ENCODE measurements around the gene LSM7.
"Not testable (repeated sequence)": the region's sequence is repeated elsewhere in the genome, so short reads cannot be mapped to it uniquely, and the experiment has no call there.

Gene LSM7

DNA sequence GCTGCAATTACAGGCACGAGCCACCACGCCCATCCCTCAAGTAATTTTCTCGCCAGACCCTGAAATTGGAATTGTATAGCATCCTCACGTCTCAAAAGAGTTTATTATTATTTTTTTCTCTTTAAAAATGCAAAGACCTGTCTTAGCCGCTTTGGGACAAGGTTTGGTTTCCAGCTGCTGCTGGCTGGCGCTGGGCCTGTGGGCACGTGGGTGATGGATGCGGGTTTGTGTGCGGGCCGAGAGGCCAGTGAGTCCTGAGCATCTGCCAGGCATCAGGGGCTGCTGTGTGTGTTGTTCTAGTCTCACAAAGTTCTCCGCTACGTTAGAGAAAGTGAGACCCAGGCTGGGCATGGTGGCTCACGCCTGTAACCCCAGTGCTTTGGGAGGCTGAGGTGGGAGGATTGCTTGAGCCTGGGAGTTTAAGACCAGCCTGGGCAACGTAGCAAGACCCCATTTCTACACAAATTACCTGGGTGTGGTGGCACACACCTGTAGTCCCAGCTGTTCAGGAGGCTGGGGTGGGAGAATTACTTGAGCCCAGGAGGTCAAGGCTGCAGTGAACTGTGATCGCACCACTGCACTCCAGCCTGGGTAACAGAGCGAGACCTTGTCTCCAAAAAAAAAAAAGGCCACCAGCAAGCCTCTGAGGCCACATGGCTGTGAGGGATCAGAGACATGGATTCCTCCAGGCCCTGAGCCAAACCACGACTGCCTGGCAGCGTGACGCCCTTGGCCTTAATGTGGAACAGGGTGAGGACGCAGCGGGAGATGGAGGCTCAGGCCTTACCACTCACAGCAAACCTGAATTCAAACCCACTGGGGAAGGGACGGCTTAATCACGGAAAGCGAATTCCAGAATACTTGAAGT lies 27.0 kb upstream of the LSM7 start:
- DNase-seq (ENCODE audit: low read depth), result no peak

DNA sequence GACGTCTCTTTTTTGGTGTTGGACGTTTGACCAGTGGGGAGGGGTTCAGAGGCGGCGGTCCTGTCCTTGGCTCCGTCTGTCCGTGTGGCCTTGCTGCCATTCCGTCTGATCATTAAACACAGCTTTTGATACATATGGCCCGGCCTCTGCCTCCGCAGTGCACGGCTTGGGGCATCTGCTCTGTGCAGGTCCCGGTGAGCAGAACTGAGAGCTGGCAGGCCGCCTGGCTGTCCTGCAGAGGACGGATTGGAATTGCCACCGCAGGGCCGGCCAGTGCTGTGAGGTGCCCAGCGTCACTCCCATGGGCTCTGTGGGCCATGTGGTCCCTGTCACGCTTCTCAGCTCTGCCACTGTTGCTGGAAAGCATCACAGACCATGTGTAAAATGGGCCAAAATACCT lies 26.3 kb upstream of the LSM7 start:
- no peak for DNase-seq (ENCODE audit: low read depth)

DNA sequence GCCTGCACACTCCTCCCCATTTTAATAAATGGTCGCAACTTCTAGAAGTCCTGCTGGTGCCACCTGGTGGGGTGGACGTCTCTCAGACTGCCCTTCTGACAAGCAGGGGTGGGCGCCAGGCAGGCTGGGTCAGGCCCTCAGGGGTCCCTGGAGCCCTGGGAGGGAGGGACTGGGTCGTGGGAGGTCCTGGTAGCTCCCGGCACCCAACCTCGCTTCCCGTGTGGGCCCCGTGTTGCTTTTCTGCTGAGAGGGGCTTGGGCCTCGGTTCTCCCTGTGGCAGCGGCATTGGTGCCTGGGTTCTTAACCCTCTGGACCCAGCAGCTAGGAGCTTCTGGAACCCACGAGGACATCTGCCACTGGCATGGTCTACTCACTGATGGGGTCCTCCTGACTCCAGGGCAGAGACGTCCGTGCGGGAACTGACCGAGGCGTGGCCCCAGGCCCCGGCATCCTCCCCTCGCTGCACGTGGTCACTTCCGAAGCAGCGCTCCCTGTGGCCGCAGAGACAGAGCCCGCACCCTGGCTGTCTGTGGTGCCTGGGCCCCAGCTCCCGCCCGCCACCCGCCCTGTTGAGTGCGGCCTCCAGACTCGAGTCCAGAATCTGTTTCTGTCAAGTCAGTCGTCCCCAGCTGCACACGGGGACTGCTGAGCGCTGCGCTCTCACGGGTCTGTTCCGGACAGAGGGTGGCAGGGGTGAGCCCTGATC lies 25.7 kb upstream of the LSM7 start:
- no peak for DNase-seq (ENCODE audit: low read depth)

DNA sequence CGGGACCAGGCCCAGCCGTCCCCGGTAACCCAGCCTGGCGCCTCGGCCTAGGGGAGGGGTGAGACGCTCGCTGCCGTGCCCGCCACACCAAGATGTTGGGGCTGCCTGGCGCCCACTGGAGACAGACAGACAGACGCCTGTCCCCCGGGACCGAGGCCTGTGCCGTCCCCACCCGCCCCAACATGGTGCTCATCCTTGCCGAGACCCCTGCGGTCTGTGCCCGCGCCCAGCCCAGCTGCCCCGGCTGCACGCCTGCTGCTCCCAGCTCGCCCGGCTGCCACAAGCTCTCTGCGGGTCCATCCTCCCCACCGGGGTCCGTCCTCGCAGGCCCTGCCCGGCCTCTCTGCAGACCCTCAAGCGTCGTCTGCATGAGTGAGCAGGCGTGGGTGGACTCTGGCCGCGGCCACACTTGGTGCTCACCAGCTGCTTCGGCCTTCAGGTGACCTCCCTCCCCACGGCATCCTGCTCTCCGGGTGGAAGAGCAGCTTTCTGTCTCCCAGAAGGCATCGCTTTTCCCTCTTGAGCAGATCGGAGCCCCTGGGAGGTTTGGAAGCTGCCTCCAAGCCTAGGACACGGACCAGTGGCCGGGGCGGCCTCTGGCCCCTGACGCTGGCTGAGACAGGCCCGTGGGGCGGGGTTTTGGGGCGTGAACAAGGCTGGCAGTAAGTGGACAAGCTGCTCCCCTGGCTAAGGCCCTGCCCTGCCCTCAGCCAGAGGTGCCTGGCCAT lies 24.9 kb upstream of the LSM7 start:
- DNase-seq (ENCODE audit: low read depth), result no peak

DNA sequence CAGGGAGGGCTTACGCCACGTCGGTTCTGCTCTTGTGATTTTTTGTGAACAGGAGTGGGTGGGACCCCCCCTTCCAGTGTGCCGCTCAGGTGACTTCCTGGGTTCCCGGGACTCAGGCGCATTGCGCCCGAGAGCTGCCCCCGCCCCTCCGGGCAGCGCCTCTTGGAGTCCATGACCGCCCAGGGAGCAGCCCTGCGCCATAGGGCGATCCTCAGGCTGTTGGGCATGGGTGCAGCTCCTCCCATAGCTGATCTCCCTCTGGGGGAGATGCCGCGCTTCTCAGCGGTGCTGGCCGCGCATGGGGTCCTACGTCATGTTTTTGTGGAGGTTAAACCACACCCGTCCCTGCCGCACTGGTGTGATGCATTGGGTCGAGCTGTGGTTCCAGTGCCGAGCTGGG lies 23.7 kb upstream of the LSM7 start:
- no peak for DNase-seq (ENCODE audit: low read depth)

DNA sequence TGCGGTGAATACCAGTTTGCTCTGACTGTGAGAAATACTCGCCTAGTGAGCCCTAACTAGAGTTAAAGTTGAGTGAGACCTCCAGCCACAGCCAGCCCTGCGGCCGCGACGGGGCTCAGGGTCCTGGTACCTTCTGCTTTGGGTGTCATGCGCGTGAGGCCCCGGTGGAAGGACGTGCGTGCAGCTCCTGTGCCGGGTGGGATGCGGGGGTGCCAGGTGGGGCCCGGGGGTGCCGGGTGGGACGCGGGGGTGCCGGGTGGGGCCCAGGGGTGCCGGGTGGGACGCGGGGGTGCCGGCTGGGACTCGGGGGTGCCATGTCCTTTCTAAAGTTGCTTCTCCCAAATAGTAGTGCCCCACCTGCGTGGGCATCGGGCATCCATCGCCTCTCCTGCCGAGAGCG lies 23.2 kb upstream of the LSM7 start:
- no peak for DNase-seq (ENCODE audit: low read depth)

DNA sequence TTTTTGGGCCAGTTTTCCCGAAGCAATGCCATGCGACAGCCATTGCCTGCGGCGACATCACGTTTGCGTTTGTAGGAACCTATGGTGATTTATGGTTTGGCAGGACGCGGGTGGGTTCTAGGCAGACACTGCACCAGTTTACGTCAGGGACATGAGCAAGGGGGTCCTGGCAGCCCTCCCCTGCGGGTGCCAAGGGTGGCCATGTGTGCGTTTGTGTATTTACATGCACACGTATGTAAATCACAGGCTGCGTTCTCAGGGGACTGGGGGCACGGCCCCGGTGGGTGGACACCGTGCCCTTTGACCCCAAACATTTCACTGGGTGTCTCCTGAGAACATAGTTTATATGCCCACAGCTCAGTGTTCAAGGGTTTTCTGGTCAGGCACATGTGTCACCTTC lies 22.3 kb upstream of the LSM7 start:
- DNase-seq (ENCODE audit: low read depth), result no peak

DNA sequence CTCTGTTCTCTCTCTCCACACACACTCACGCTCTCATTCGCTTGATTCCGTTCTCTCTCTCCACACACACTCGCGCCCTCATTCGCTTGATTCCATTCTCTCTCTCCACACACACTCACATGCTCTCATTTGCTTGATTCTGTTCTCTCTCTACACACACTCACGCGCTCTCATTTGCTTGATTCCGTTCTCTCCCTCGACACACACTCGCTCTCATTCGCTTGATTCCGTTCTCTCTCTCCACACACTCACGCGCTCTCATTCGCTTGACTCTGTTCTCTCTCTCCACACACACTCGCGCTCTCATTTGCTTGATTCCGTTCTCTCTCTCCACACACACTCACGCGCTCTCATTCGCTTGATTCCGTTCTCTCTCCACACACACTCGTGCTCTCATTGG lies 21.4 kb upstream of the LSM7 start:
- DNase-seq (ENCODE audit: low read depth), result not testable (repeated sequence)

DNA sequence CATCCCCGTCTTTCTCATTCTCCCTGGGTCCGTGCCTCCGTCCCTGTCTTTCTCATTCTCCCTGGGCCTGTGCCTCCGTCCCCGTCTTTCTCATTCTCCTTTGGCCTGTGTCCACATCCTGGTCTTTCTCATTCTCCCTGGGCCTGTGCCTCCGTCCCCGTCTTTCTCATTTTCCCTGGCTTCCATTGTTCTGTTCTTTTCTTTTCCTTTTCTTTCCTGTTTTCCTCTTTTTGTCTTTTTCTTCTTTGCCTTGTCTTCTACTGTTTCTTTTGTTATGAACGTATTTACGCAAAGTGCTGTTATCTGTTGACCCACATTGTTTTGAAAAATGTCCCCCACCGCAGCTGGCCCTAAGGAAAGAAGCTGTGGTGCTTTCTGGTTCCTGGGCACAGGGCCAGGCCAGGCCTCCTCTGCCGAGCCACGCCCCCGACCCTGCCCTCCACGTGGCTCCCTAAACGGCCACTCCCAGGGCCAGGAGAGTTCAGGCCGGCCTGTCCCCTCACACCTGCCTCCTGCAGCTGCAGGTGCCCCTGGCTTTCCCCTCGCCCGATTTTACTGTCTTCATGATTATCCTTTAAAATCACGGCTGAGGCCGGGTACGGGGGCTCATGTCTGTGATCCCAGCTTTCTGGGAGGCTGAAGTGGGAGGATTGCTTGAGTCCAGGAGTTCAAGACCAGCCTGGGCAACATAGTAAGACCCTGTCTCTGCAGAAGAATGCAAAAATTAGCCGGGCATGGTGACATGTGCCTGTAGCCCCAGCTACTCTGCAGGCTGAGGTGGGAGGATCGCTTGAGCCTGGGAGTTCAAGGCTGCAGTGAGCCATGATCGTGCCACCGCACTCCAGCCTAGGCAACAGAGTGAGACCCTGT lies 17.6 kb upstream of the LSM7 start:
- DNase-seq (ENCODE audit: low read depth), result no peak

DNA sequence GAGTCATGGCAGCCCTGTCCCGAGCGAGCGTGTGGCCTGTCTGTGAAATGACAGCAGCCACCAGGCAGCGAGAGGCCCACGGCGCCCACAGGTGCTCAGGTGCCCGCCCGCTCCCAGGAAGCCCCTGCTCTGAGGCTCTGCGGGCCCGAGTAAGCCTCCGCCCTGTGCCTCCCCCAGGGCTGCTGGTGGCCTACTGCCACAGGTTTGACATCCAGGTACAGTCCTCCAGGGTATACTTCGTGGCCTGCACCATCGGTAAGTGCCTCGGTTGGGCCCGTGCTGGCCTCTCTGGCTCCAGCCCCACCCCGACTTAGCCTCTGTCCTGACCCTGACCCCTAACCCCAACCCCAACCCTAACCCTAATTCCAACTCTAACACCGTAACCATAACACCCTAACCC lies 16.7 kb upstream of the LSM7 start:
- DNase-seq (ENCODE audit: low read depth), result no peak

DNA sequence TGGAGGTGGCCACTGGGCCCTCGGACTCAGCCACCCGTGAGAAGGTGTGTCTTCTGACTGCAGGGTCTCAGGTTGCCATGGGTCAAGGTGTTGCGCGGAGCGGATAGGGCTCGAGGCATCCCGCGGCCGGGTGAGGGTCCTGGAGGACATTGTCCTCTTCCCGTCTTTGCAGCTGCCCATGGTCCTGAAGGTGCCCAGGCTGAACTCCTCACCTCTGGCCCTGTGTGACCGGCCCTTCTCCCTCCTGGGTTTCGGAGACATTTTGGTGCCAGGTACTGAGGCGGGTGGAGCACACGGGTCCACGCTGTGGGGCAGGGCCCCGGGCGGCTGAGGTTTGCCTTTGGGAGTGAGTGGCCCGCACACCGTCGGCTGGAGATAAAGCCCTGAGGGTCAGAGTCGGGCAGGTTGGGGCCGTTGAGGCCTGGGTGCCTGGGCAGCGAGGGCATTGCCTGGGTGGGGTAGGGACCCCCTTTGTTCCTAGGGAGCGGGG lies 16.0 kb upstream of the LSM7 start:
- no peak for DNase-seq (ENCODE audit: low read depth)

DNA sequence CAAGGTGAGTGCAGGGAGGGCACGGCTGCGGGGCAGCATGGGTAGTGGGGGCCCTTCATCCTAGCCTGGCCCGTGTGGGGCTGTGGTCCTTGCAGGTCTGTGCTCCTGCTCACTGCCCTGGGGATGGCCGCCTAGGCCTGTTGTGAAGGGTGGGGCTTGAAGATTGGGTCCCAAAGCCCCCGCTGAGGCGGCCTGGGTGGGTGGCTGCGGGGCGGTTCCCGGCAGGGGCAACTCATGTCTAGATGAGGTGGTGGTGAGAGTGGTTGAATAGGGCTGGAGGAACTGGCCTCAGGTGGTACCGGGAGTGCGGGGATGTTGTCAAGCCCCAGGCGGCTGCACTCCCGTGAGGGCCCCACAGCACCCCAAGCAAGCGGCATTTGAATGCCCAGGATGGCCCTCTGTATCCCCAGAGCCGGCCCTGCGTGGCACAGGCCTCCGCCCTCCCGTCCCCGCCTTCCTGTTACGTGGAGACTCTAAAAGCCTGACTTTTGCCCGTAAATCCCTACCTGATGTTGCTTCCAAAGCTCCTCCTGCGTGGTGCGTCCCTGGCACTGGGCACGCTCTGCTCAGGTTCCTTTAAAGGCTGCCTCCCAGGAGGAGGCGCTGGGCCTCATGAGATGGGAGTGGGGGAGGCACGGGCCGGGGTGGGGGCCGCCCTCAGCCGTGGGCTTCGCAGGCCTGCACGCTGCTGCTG lies 15.1 kb upstream of the LSM7 start:
- DNase-seq (ENCODE audit: low read depth), result no peak

DNA sequence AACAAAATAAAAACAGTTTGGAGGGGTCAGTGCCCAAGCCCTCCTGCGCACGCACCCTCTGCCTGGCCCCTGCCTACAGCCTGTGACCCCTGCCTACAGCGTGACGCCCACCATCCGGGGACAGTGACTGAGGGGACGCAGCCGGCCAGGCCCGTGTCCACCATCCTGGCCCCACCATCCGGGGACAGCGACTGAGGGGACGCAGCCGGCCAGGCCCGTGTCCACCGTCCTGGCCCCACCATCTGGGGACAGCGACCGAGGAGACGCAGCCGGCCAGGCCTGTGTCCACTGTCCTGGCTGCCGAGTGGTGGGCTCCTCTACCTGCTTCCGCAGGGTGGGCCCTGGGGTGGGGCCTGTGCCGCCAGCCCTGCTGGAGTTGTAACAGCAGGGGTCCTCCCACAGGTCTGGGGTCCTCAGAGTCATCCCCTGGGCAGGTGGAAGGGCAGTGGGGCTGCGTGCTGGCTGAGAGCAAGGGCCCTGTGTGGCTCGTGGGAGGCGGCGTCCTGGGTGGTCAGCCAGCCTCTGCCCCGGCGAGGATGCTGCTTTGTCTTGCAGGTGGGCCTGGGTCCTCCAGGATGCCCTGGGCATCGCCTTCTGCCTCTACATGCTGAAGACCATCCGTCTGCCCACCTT lies 14.4 kb upstream of the LSM7 start:
- no peak for DNase-seq (ENCODE audit: low read depth)

DNA sequence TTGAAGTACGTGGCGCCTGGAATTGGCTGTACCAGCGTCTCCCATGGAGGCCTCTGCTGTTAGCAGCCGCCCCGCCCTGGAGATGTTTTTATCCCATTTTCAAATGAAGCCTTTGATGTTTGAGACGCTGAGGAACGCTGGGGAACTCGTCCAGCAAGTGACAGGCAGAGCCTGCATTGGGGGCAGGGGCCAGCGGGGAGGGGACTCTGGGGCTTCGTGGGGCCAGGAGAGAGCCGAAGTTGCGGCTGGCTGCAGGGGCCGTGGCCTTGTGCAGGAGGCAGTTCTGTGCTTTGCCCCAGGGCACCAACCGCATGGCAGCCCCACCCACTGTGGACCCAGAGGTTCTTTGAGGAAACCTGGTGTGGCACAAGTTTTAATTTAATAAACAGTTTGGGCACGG lies 13.6 kb upstream of the LSM7 start:
- DNase-seq (ENCODE audit: low read depth), result no peak

DNA sequence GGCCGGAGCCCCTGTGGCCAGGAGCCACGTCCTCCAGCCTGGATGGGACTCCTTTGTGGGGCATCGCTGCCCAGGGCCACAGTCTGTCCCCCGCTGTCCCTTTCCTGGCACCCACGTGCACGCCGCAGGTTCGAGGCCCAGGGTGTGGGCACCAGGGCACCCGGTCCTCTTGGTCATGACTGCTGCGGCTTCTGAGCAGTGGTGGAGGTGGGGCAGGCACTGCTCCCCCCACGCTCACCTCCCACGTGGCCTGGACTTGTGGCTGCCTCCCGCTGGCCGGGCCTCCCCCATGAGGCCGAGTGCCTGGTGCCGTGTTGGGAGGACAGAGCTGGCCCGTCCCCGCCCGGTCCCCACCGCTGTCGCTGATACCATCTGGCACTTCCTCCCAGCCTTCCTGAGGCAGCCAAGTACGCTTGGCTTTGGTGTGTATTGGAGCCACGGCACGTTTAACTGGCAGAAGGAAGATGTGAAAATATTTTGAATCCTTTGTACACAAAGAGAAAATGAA lies 12.9 kb upstream of the LSM7 start:
- DNase-seq (ENCODE audit: low read depth), result no peak

DNA sequence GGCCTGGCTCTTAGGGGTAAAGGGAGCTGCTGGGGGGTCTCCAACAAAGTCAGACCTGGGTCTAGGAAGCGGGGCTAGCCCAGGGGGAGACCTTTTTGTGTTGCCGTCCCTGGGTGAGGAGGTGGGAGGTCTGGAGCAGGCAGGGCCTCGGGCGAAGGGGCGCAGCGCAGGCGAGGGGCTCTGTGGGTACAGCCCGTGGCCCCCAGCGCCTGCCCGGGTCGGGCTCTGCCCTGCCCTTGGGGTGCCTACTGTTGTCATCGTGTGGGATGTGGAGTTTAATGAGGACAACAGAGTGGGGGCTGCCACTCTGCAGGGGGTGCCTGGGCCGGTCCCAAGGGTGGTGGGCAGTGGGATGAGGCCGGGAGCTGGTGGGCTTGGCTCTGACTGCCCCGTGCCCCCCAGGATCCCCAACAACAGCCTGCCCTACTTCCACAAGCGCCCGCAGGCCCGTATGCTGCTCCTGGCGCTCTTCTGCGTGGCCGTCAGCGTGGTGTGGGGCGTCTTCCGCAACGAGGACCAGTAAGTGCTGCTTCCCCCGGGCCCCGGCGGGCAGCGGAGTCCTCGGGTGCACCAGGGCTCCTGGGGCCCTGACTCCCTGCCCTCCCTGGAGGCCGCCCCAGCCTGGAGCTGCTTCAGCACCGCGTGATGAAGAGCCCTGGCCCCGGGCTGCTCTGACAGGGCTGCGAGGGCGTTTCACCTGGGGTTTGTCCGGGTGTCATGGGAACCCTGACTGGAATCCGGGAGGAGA lies 12.3 kb upstream of the LSM7 start:
- no peak for DNase-seq (ENCODE audit: low read depth)

DNA sequence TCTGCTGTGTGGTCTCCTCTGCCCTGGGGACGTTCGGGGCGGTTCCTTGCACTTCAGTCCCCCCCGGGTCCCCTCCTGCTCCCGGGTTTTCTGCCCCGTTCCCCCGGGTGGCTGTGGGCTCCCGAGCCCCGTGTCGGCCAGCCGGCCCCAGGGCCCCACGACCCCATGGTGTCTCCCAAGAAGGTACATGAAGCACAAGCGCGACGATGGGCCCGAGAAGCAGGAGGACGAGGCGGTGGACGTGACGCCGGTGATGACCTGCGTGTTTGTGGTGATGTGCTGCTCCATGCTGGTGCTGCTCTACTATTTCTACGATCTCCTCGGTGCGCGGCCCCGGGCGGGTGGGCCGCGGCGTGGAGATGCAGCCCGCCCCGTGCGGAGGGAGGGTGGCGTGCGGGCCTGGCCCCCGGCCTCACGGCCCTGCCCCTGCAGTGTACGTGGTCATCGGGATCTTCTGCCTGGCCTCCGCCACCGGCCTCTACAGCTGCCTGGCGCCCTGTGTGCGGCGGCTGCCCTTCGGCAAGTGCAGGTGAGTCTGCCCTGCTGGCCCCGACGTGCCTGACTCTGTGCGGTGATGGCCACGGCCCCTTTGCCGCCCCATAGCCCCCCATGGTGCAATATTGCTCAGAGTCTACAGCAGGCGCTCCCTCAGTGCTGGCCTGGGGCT lies 11.4 kb upstream of the LSM7 start:
- DNase-seq (ENCODE audit: low read depth), result no peak

DNA sequence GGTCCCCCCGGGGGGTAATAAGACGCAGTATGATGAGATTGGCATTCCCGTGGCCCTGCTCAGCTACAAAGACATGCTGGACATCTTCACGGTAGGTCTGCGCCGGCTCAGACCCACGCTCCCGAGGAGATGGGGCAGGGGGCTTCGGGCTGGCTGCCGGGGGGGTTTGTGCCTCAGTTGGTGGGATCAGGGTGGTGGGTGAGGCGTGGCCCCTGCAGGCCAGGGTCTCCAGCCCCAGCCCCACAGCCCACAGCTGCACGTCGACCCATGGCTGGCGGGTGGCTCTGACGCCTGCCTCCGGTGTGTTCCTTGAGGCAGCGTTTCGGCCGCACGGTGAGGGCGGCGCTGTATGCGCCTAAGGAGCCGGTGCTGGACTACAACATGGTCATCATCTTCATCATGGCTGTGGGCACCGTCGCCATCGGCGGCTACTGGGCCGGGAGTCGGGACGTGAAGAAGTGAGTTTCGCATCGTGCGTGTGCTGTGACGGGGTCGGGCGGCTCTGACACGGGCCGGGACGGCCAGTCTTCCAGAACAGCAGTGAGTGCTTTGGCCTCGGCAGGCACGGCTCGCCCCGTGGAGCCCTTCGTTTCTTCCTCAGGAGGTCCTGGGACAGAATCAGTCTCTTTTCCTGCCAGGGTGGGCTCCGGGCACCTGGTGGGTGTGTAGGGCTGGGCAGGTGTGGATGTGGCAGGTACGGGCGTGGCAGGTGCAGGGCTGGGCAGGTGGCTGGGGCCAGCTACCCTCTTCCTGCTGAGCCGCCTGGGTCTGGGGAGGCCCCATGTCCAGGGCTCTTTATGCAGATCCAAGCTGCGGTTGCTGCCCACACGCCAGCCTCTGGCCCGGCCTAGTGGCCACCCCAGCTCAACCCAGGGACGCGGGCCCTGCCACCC lies 10.6 kb upstream of the LSM7 start:
- no peak for DNase-seq (ENCODE audit: low read depth)
